Posterior cingulate gyrus (tissue), 11 donors: ENCODE data around the gene CCDC178.
A peak's percentile ranks its signal among the peaks of the same experiment; 100 is the strongest.
"Not testable (repeated sequence)": the region's sequence is repeated elsewhere in the genome, so short reads cannot be mapped to it uniquely, and the experiment has no call there.

Source experiments
- DNase-seq, 10 donors: peaks; one replicate each; pipeline versions ENCODE4 v3.0.0 to v3.0.0-alpha.2; 2020 to 2021; ENCODE audit warnings: mixed read lengths in 3 of 10
- intact Hi-C: fragments of 100-400 bp; cut with DNase I; formaldehyde crosslinking; loops from one replicate; pipeline ENCODE4 v1.15.1; 2023

CCDC178 gene

GRCh38 chr18:33040213-33040612 lies 400.3 kb downstream of the CCDC178 start:
- intact Hi-C loops, result no loop called here
- no peak for DNase-seq

GRCh38 chr18:33034945-33035344 lies 405.6 kb downstream of the CCDC178 start:
- intact Hi-C loops, result no loop called here
- no peak for DNase-seq

- DNase-seq, result no peak
- intact Hi-C loops, result no loop called here
These were observed 406.3 kb downstream of the CCDC178 start for GRCh38 chr18:33034212-33034611.

GRCh38 chr18:33022370-33022769 lies 418.2 kb downstream of the CCDC178 start:
- intact Hi-C loops, result no loop called here
- DNase-seq, result no peak

GRCh38 chr18:33020877-33021276 lies 419.6 kb downstream of the CCDC178 start:
- intact Hi-C loops, result no loop called here

GRCh38 chr18:33014060-33014796 lies 426.3 kb downstream of the CCDC178 start:
- intact Hi-C loops, result no loop called here
- no peak for DNase-seq

More at GRCh38 chr18:33020877-33021276, 419.6 kb downstream of the CCDC178 start:
- DNase-seq, result no peak

- no peak for DNase-seq
- intact Hi-C loops, result no loop called here
These were observed 430.4 kb downstream of the CCDC178 start for GRCh38 chr18:33010149-33010548.

GRCh38 chr18:32998921-32999320 lies 441.6 kb downstream of the CCDC178 start:
- intact Hi-C loops, result no loop called here
- DNase-seq, result peak in 2 of 10 donors; percentile 39 to 67

- intact Hi-C loops, result no loop called here
These were observed 442.2 kb downstream of the CCDC178 start for GRCh38 chr18:32998285-32998684.

GRCh38 chr18:32983721-32984120 lies 456.8 kb downstream of the CCDC178 start:
- DNase-seq, result no peak
- intact Hi-C loops, result no loop called here

More at GRCh38 chr18:32998285-32998684, 442.2 kb downstream of the CCDC178 start:
- no peak for DNase-seq

GRCh38 chr18:32980896-32981295 lies 459.6 kb downstream of the CCDC178 start:
- no peak for DNase-seq
- intact Hi-C loops, result no loop called here

GRCh38 chr18:32975501-32975900 lies 465.0 kb downstream of the CCDC178 start:
- DNase-seq, result no peak
- intact Hi-C loops, result no loop called here

GRCh38 chr18:32975163-32975436 lies 465.4 kb downstream of the CCDC178 start:
- intact Hi-C loops, result no loop called here
- no peak for DNase-seq

- intact Hi-C loops, result no loop called here
- DNase-seq, result no peak
These were observed 465.9 kb downstream of the CCDC178 start for GRCh38 chr18:32974421-32975162.

- intact Hi-C loops, result no loop called here
- no peak for DNase-seq
These were observed 472.3 kb downstream of the CCDC178 start for GRCh38 chr18:32968248-32968647.

GRCh38 chr18:32966141-32966540 lies 474.4 kb downstream of the CCDC178 start:
- intact Hi-C loops, result no loop called here
- no peak for DNase-seq

GRCh38 chr18:32961538-32961937 lies 479.0 kb downstream of the CCDC178 start:
- DNase-seq, result no peak
- intact Hi-C loops, result no loop called here

- DNase-seq, result no peak
- intact Hi-C loops, result no loop called here
These were observed 481.8 kb downstream of the CCDC178 start for GRCh38 chr18:32958746-32959145.

- intact Hi-C loops, result no loop called here
- DNase-seq, result no peak
These were observed 483.8 kb downstream of the CCDC178 start for GRCh38 chr18:32956591-32957315.

GRCh38 chr18:32952318-32952717 lies 488.2 kb downstream of the CCDC178 start:
- DNase-seq, intact Hi-C loops: not testable (repeated sequence)

- no peak for DNase-seq
These were observed 502.9 kb downstream of the CCDC178 start for GRCh38 chr18:32937597-32937996.

More at GRCh38 chr18:32937597-32937996, 502.9 kb downstream of the CCDC178 start:
- intact Hi-C loops, result no loop called here
